Gastrocnemius medialis (tissue), 4 donors: ENCODE measurements around the gene ROR2.

Experiments used
- POLR2A ChIP-seq, 2 donors: fragments of 450-650 bp; IDR thresholded peaks; one replicate each; pipeline ENCODE4 v1.6.1; 2017; ENCODE audit warnings: antibody characterized with exemption in 2 of 2, mild to moderate bottlenecking in 2 of 2, moderate library complexity in 2 of 2
- TF ChIP-seq, protein P1 (sequence below), 5 experiments: fragments of 450-650 bp in 3 of 5; fragments of 200-600 bp in 2 of 5; sonication (generic) in 2 of 5; IDR thresholded peaks in 4 of 5; conservative IDR thresholded peaks in 1 of 5; 1 replicate in 4 of 5; 2 replicates in 1 of 5; pipeline ENCODE4 v1.5.1; 2016 to 2019; ENCODE audit warnings: antibody characterized with exemption in 5 of 5, mild to moderate bottlenecking in 3 of 5, moderate library complexity in 3 of 5

DNA sequence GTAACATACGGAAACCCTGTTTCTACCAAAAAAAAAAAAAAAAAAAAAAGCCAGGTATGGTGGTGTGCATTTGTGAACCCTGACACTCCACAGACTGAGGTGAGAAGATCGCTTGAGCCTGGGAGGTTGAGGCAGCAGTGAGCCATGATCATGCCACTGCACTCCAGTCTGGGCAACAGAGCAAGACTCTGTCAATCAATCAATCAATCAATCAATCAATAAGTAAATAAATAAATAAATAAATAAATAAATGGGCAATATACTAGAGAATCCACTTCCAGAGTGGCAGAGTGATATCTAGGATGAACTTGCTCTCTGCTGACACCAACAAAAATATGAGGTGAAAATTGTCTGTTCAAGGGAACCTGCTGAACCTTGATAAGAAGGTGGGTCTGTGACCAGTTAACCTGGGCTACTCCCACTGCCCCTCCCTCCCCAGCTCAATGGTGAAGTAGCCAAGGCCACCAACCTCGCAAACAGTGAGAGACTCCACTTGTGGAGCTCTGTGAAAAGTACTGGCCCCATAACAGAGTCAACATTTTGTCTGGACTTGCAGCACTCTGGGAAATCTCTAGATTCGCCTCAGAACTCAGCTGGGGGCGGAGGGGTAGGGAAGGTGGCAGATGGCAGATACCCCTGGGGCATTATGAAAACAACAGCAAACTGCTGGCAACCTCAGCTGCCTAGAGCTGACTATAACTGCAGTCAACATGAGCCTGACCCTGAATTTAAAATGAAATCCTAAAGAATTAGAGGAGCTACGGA, 163.7 kb downstream of the ROR2 start:
- TF ChIP-seq, protein P1, sequence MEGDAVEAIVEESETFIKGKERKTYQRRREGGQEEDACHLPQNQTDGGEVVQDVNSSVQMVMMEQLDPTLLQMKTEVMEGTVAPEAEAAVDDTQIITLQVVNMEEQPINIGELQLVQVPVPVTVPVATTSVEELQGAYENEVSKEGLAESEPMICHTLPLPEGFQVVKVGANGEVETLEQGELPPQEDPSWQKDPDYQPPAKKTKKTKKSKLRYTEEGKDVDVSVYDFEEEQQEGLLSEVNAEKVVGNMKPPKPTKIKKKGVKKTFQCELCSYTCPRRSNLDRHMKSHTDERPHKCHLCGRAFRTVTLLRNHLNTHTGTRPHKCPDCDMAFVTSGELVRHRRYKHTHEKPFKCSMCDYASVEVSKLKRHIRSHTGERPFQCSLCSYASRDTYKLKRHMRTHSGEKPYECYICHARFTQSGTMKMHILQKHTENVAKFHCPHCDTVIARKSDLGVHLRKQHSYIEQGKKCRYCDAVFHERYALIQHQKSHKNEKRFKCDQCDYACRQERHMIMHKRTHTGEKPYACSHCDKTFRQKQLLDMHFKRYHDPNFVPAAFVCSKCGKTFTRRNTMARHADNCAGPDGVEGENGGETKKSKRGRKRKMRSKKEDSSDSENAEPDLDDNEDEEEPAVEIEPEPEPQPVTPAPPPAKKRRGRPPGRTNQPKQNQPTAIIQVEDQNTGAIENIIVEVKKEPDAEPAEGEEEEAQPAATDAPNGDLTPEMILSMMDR (IDR thresholded peaks at IDR 0.05 in 4 of 5, conservative IDR thresholded peaks at IDR 0.05 in 1 of 5) = no peak
- TF ChIP-seq POLR2A (IDR thresholded peaks at IDR 0.05) = no peak
